GM23338 (cell line): Measurements from ENCODE around the gene ARHGAP12.

Experiments used
- CREB1 ChIP-seq: fragments of 250-450 bp; sonication (Bioruptor Pico); IDR thresholded peaks from 2 replicates; pipeline ENCODE4 v1.5.0; 2020; ENCODE audit warnings: low read depth, mild to moderate bottlenecking, moderate library complexity
- CTCF ChIP-seq, 2 experiments: fragments of 200-600 bp in 1 of 2; sonication (generic) in 1 of 2; conservative IDR thresholded peaks; 2 replicates each; pipeline versions ENCODE4 v1.5.1 to v1.6.1; 2016 to 2017; ENCODE audit warnings: antibody characterized with exemption in 2 of 2, low read depth in 2 of 2, mild to moderate bottlenecking in 2 of 2, moderate library complexity in 1 of 2
- ETS1 ChIP-seq: IDR thresholded peaks from 2 replicates; pipeline ENCODE4 v1.6.1; 2016; ENCODE audit warnings: antibody characterized with exemption
- EZH2 ChIP-seq: fragments of 200-600 bp; sonication (generic); IDR thresholded peaks from one replicate; pipeline ENCODE4 v1.8.0; 2017; ENCODE audit warnings: antibody characterized with exemption, mild to moderate bottlenecking, low read depth; ENCODE audit not compliant: unreplicated experiment
- EZH2phosphoT487 ChIP-seq: fragments of 200-600 bp; sonication (generic); IDR thresholded peaks from one replicate; pipeline ENCODE4 v1.8.1; 2018; ENCODE audit warnings: antibody characterized with exemption; ENCODE audit not compliant: unreplicated experiment
- JUNB ChIP-seq: IDR thresholded peaks from one replicate; pipeline ENCODE4 v1.6.1; 2016; ENCODE audit warnings: antibody characterized with exemption; ENCODE audit not compliant: unreplicated experiment
- POLR2AphosphoS5 ChIP-seq: IDR thresholded peaks from 2 replicates; pipeline ENCODE4 v1.6.1; 2016; ENCODE audit warnings: antibody characterized with exemption, low read depth
- REST ChIP-seq: IDR thresholded peaks from one replicate; pipeline ENCODE4 v1.6.1; 2018; ENCODE audit warnings: antibody characterized with exemption; ENCODE audit not compliant: unreplicated experiment
- STAT1 ChIP-seq: IDR thresholded peaks from one replicate; pipeline ENCODE4 v1.6.1; 2016; ENCODE audit warnings: antibody characterized with exemption; ENCODE audit not compliant: unreplicated experiment
- ZNF331 ChIP-seq: fragments of 250-450 bp; sonication (Bioruptor Pico); IDR thresholded peaks from 2 replicates; pipeline ENCODE4 v1.5.0; 2020; ENCODE audit warnings: low read depth, mild to moderate bottlenecking, moderate library complexity

- TF ChIP-seq STAT1: no peak
- no peak for TF ChIP-seq CTCF (conservative IDR thresholded peaks at IDR 0.05; ENCODE audit: low read depth in 2 of 2)
- TF ChIP-seq ETS1: no peak
- TF ChIP-seq REST: no peak
- no peak for TF ChIP-seq EZH2
- no peak for TF ChIP-seq POLR2AphosphoS5
- TF ChIP-seq EZH2phosphoT487: no peak
- TF ChIP-seq CREB1 (CRISPR knock-in tag): no peak
- no peak for TF ChIP-seq ZNF331 (CRISPR knock-in tag)
- TF ChIP-seq JUNB: no peak
Measured at GRCh38 chr10:31972519-31973041, 43.9 kb upstream of the ARHGAP12 start.
